Measurements from ENCODE around the gene PLEKHF1.

PLEKHF1 gene

GRCh38 chr19:29635963-29636362 lies 29.3 kb upstream of the PLEKHF1 start:
- DNase-seq, result no peak

- no peak for DNase-seq
These were observed 28.5 kb upstream of the PLEKHF1 start for GRCh38 chr19:29636553-29637360.

GRCh38 chr19:29639086-29639485 lies 26.2 kb upstream of the PLEKHF1 start:
- DNase-seq, result no peak

GRCh38 chr19:29640231-29640630 lies 25.0 kb upstream of the PLEKHF1 start:
- DNase-seq, result no peak

- no peak for DNase-seq
These were observed 23.7 kb upstream of the PLEKHF1 start for GRCh38 chr19:29641597-29641996.

GRCh38 chr19:29643361-29643935 lies 21.8 kb upstream of the PLEKHF1 start:
- DNase-seq, result no peak

GRCh38 chr19:29644210-29644609 lies 21.1 kb upstream of the PLEKHF1 start:
- DNase-seq, result no peak

GRCh38 chr19:29645491-29645867 lies 19.8 kb upstream of the PLEKHF1 start:
- no peak for DNase-seq

- no peak for DNase-seq
These were observed 19.4 kb upstream of the PLEKHF1 start for GRCh38 chr19:29645911-29646310.

- DNase-seq, result no peak
These were observed 14.4 kb upstream of the PLEKHF1 start for GRCh38 chr19:29650772-29651387.

GRCh38 chr19:29651622-29652394 lies 13.5 kb upstream of the PLEKHF1 start:
- no peak for DNase-seq

- no peak for DNase-seq
These were observed 11.9 kb upstream of the PLEKHF1 start for GRCh38 chr19:29653398-29653797.

- no peak for DNase-seq
These were observed 9.5 kb upstream of the PLEKHF1 start for GRCh38 chr19:29655648-29656335.

- DNase-seq, result no peak
These were observed 6.9 kb upstream of the PLEKHF1 start for GRCh38 chr19:29658221-29658991.

GRCh38 chr19:29660835-29661234 lies 4.4 kb upstream of the PLEKHF1 start:
- no peak for DNase-seq

- no peak for DNase-seq
These were observed 3.0 kb upstream of the PLEKHF1 start for GRCh38 chr19:29662278-29662603.

GRCh38 chr19:29662604-29663404 lies 2.5 kb upstream of the PLEKHF1 start:
- DNase-seq, result no peak

- no peak for DNase-seq
These were observed 1.2 kb upstream of the PLEKHF1 start for GRCh38 chr19:29663861-29664752.

- DNase-seq, result no peak
These were observed 477 bp upstream of the PLEKHF1 start for GRCh38 chr19:29664753-29665214.

Measured in NCI-H510A treated with DMSO at 0.1 percent for 48 hours (cell line).